ENCODE data around the gene DIRAS3.
A peak's percentile ranks its signal among the peaks of the same experiment; 100 is the strongest.
"Not testable (repeated sequence)": the region's sequence is repeated elsewhere in the genome, so short reads cannot be mapped to it uniquely, and the experiment has no call there.

DIRAS3 gene, protein sequence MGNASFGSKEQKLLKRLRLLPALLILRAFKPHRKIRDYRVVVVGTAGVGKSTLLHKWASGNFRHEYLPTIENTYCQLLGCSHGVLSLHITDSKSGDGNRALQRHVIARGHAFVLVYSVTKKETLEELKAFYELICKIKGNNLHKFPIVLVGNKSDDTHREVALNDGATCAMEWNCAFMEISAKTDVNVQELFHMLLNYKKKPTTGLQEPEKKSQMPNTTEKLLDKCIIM

DNA sequence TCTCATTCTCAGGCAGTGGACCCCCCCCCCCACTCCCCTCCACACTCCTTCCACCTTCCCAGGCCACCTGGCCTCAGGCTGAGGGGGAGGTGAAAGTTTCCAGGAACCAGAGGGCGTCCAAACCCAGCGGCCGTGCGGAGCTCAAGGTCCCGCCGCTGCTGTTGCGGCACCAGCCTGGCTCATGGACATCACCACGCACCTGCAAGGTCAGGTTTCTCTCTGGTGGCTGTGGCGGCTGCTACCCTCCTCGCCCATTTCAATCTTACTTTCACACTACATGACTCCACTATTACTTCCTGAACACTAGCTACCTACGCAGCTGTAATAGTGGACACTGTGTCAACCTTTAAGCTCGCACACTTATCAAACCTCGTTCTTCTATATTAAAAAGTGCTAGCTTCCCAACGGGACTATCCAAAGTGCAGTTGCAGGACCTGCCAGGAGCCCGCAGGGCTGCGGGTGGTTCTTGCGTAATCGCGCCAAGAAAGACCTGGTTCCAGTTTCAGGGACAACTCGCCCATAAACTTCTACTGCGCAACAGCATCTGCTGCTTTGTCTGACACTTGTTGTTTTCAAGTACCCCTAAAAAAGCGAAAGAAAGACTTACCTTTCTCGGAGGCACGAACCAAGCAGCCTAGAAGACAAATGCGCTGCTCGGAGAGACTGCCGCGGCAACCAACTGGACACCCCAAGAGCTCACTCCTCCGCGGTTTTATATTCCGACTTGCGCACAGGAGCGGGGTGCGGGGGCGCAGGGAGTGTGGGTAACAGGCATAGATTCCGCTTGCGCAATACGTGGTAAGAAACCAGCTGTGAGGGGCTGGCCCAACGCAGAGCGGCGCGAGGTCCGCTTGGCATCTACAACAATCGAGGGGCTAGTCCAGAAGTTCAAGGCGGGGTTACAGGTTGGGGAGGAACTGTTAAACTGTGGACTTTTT lies at the start of gene DIRAS3:
Gene DIRAS3, minus strand, starts transcription at position 687 of the 938 bp plus-strand sequence. CDS start 3,330 bp downstream, outside the sequence.
- no peak within 1 kb of the TSS for H3K9ac ChIP-seq (ENCODE audit: low read length)
- H3K27ac ChIP-seq (ENCODE audit: low read depth, low read length), result no peak within 1 kb of the TSS
- no peaks in the 10 kb centered on the region for H3K9me3 ChIP-seq (ENCODE audit: control insufficient read depth, insufficient read depth, low read depth, low read length)
- H3K27me3 ChIP-seq (ENCODE audit: control insufficient read depth, insufficient read depth, low read length), result peaks cover 38% of the 10 kb centered on the region
- H3K4me3 ChIP-seq (ENCODE audit: low read depth, low read length), result peak within 1 kb of the TSS; percentile 53
- H3K36me3 ChIP-seq (ENCODE audit: control insufficient read depth, insufficient read depth, low read length), result no peaks in the 10 kb centered on the region
- H3K4me1 ChIP-seq (ENCODE audit: control insufficient read depth, insufficient read depth, low read length), result peaks cover 5% of the 10 kb centered on the region; the same call in 1 of the 2 replicates

DNA sequence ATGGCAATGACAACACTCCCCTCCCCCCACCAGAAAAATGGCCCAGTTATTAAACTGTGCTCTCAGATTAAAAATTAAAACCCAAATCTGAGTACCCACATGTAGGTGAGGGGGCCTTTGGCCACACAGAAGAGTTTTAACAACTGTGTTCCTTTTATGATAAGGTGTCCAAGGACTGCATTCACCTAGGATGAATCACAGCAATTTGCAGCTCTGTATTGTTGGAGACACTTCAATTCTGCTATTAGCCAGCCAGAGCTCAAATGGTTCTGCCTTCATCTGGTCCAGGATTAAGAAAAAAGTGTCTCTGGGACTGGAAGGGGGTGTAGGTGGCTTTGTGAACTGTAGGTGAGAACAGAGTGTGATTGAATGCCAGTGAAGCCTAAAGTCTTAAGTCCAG lies 43.3 kb upstream of the DIRAS3 start:
- H3K27me3 ChIP-seq (ENCODE audit: control insufficient read depth, insufficient read depth, low read length), result no peaks in the 10 kb centered on the region
- 0 out of 2 replicates have a peak, but pooled peaks cover 4% of the 10 kb centered on the region for H3K9me3 ChIP-seq (ENCODE audit: control insufficient read depth, insufficient read depth, low read depth, low read length)
- H3K27ac ChIP-seq (ENCODE audit: low read depth, low read length), result no peak overlapping the region
- H3K36me3 ChIP-seq (ENCODE audit: control insufficient read depth, insufficient read depth, low read length), result no peaks in the 10 kb centered on the region
- H3K4me1 ChIP-seq (ENCODE audit: control insufficient read depth, insufficient read depth, low read length), result no peaks in the 10 kb centered on the region
- no peak overlapping the region for H3K4me3 ChIP-seq (ENCODE audit: low read depth, low read length)
- H3K9ac ChIP-seq (ENCODE audit: low read length), result no peak overlapping the region

DNA sequence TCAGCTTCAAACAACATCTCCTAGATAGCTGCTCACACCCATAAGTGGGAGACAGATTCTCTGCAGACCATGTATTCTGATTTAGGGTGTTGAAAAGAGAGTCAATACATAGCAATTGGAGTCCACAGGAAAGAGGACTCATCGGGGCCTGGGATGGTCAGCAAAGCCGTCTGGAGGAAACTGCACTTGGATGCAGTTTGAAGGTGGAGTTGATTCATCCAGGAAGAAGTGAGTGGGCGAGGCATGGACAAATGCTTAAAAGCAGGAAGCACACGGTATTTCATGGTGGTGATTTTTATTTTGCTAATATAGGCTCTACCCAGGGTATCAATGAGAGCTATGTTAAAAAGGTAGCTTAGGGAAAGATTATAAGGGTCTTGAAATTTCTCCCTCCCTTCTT lies 36.8 kb upstream of the DIRAS3 start:
- no peak overlapping the region for H3K27ac ChIP-seq (ENCODE audit: low read depth, low read length)
- no peaks in the 10 kb centered on the region for H3K4me1 ChIP-seq (ENCODE audit: control insufficient read depth, insufficient read depth, low read length)
- no peak overlapping the region for H3K9ac ChIP-seq (ENCODE audit: low read length)
- no peaks in the 10 kb centered on the region for H3K36me3 ChIP-seq (ENCODE audit: control insufficient read depth, insufficient read depth, low read length)
- no peaks in the 10 kb centered on the region for H3K9me3 ChIP-seq (ENCODE audit: control insufficient read depth, insufficient read depth, low read depth, low read length)
- H3K4me3 ChIP-seq (ENCODE audit: low read depth, low read length), result no peak overlapping the region
- no peaks in the 10 kb centered on the region for H3K27me3 ChIP-seq (ENCODE audit: control insufficient read depth, insufficient read depth, low read length)

GRCh38 chr1:68085752-68086151 lies 35.3 kb upstream of the DIRAS3 start:
- no peak overlapping the region for H3K27ac ChIP-seq (ENCODE audit: low read depth, low read length)
- no peak overlapping the region for H3K9ac ChIP-seq (ENCODE audit: low read length)
- H3K9me3 ChIP-seq (ENCODE audit: control insufficient read depth, insufficient read depth, low read depth, low read length), result no peaks in the 10 kb centered on the region
- H3K4me3 ChIP-seq (ENCODE audit: low read depth, low read length), result no peak overlapping the region
- H3K36me3 ChIP-seq (ENCODE audit: control insufficient read depth, insufficient read depth, low read length), result no peaks in the 10 kb centered on the region
- no peaks in the 10 kb centered on the region for H3K27me3 ChIP-seq (ENCODE audit: control insufficient read depth, insufficient read depth, low read length)
- no peaks in the 10 kb centered on the region for H3K4me1 ChIP-seq (ENCODE audit: control insufficient read depth, insufficient read depth, low read length)

DNA sequence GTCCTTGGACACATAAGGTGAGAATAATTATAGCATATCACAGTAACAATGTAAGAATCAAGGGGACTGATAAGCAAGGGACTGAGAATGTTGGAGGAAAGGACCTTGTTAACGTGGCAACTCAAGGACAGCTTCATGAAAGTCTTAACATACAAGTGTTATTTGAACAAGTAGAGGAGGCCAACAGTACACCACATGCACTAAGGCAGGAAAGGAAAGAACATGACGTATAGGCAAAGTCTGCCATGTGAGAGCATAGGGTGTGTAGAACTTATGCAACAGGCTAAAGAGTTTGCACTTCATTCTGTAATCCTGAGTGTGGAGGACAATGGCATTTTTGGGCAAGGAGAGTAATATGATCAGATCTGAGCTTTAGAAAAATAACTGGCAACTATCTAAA lies 33.3 kb upstream of the DIRAS3 start:
- Histone ChIP-seq H3K27ac (ENCODE audit: low read depth, low read length) (no peak overlapping the region), H3K9ac (ENCODE audit: low read length) (no peak overlapping the region), H3K4me3 (ENCODE audit: low read depth, low read length) (no peak overlapping the region), H3K9me3 (ENCODE audit: control insufficient read depth, insufficient read depth, low read depth, low read length) (no peaks in the 10 kb centered on the region), H3K4me1 (ENCODE audit: control insufficient read depth, insufficient read depth, low read length) (peaks cover 3% of the 10 kb centered on the region), H3K27me3 (ENCODE audit: control insufficient read depth, insufficient read depth, low read length) (no peaks in the 10 kb centered on the region), H3K36me3 (ENCODE audit: control insufficient read depth, insufficient read depth, low read length) (no peaks in the 10 kb centered on the region)

GRCh38 chr1:68081775-68082283 lies 31.4 kb upstream of the DIRAS3 start:
- no peak overlapping the region for H3K9ac ChIP-seq (ENCODE audit: low read length)
- no peak overlapping the region for H3K27ac ChIP-seq (ENCODE audit: low read depth, low read length)
- no peak overlapping the region for H3K4me3 ChIP-seq (ENCODE audit: low read depth, low read length)
- no peaks in the 10 kb centered on the region for H3K27me3 ChIP-seq (ENCODE audit: control insufficient read depth, insufficient read depth, low read length)
- H3K36me3 ChIP-seq (ENCODE audit: control insufficient read depth, insufficient read depth, low read length), result no peaks in the 10 kb centered on the region
- H3K9me3 ChIP-seq (ENCODE audit: control insufficient read depth, insufficient read depth, low read depth, low read length), result no peaks in the 10 kb centered on the region
- peaks cover 6% of the 10 kb centered on the region for H3K4me1 ChIP-seq (ENCODE audit: control insufficient read depth, insufficient read depth, low read length)

DNA sequence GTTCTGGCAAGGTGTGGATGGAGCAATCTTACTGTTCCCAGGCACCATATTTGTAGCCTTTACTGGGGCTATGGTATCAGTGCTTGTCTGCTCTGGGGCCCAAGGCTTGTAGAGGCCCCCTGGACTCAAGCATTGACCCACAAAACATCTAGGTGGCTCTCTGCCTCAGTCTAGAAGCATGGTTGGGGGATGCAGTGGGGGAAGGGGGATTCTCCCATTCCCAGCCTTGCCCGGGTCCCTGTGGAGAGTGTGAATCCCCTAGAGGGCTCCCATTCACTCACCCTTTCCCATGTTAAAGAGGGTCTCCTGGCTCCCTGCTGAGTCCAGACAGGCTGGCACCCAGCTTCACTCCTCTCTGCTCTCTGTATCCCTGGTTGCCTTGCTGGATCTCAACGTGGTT lies 28.2 kb upstream of the DIRAS3 start:
- no peak overlapping the region for H3K9ac ChIP-seq (ENCODE audit: low read length)
- H3K27ac ChIP-seq (ENCODE audit: low read depth, low read length), result no peak overlapping the region
- H3K9me3 ChIP-seq (ENCODE audit: control insufficient read depth, insufficient read depth, low read depth, low read length), result no peaks in the 10 kb centered on the region; the same call in 1 of the 2 replicates
- no peaks in the 10 kb centered on the region for H3K27me3 ChIP-seq (ENCODE audit: control insufficient read depth, insufficient read depth, low read length)
- H3K36me3 ChIP-seq (ENCODE audit: control insufficient read depth, insufficient read depth, low read length), result no peaks in the 10 kb centered on the region
- H3K4me1 ChIP-seq (ENCODE audit: control insufficient read depth, insufficient read depth, low read length), result peaks cover 6% of the 10 kb centered on the region
- no peak overlapping the region for H3K4me3 ChIP-seq (ENCODE audit: low read depth, low read length)

DNA sequence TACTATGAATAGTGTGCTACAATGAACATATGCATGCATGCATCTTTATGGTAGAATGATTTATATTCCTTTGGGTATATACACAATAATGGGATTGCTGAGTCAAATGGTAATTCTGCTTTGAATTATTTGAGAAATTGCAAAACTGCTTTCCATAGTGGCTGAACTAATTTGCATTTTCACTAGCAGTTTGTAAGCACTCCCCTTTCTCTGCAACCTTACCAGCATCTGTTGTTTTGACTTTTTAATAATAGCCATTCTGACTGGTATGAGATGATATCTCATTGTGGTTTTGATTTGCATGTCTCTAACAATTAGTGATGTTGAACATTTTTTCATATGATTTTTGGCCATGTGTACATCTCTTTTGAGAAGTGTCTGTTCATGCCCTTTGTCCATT lies 24.0 kb upstream of the DIRAS3 start:
- peaks cover 6% of the 10 kb centered on the region for H3K4me1 ChIP-seq (ENCODE audit: control insufficient read depth, insufficient read depth, low read length)
- H3K9ac ChIP-seq (ENCODE audit: low read length), result no peak overlapping the region

DNA sequence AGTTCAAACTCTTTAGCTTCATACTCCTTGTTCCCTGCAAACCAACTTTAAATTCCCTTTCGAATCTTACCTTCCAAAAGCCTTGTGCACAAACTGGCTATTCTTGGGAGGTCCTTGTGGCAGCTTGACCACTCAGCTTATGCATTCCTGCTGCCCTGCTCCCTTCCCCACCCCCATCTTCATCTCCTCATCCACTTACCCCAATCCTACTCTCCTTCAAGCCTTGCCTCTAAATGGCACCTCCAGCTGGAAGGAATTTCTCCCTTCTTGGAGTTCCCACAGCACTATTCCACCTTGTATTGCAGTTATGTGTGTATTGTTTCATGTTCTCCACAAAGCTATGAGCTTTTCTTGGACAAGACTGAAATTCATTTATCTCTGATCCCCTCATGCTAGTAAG lies 15.3 kb upstream of the DIRAS3 start:
- Histone ChIP-seq H3K9me3 (ENCODE audit: control insufficient read depth, insufficient read depth, low read depth, low read length) (no peaks in the 10 kb centered on the region), H3K27ac (ENCODE audit: low read depth, low read length) (no peak overlapping the region), H3K9ac (ENCODE audit: low read length) (no peak overlapping the region), H3K27me3 (ENCODE audit: control insufficient read depth, insufficient read depth, low read length) (no peaks in the 10 kb centered on the region), H3K36me3 (ENCODE audit: control insufficient read depth, insufficient read depth, low read length) (no peaks in the 10 kb centered on the region), H3K4me3 (ENCODE audit: low read depth, low read length) (no peak overlapping the region), H3K4me1 (ENCODE audit: control insufficient read depth, insufficient read depth, low read length) (no peaks in the 10 kb centered on the region)

More for the DNA sequence above, 24.0 kb upstream of the DIRAS3 start:
- no peak overlapping the region for H3K4me3 ChIP-seq (ENCODE audit: low read depth, low read length)
- no peaks in the 10 kb centered on the region for H3K36me3 ChIP-seq (ENCODE audit: control insufficient read depth, insufficient read depth, low read length)
- no peaks in the 10 kb centered on the region; the same call in 1 of the 2 replicates for H3K9me3 ChIP-seq (ENCODE audit: control insufficient read depth, insufficient read depth, low read depth, low read length)
- H3K27me3 ChIP-seq (ENCODE audit: control insufficient read depth, insufficient read depth, low read length), result no peaks in the 10 kb centered on the region
- H3K27ac ChIP-seq (ENCODE audit: low read depth, low read length), result no peak overlapping the region

DNA sequence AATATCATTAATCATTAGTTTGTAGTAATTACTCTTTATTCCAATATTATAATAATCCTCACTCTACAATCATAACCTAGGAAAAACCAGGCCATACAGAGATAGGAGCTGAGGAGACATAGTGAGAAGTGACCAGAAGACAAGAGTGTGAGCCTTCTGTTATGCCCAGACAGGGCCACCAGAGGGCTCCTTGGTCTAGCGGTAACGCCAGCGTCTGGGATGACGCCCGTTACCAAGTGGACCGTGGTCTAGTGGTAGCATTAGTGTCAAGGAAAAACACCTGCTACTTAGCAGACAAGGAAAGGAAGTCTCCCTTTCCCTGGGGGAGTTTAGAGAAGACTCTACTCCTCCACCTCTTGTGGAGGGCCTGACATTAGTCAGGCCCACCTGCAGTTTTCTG lies 7.6 kb upstream of the DIRAS3 start:
- H3K9ac ChIP-seq (ENCODE audit: low read length); H3K27ac ChIP-seq (ENCODE audit: low read depth, low read length); H3K4me1 ChIP-seq (ENCODE audit: control insufficient read depth, insufficient read depth, low read length); H3K9me3 ChIP-seq (ENCODE audit: control insufficient read depth, insufficient read depth, low read depth, low read length); H3K36me3 ChIP-seq (ENCODE audit: control insufficient read depth, insufficient read depth, low read length); H3K4me3 ChIP-seq (ENCODE audit: low read depth, low read length); H3K27me3 ChIP-seq (ENCODE audit: control insufficient read depth, insufficient read depth, low read length): not testable (repeated sequence)

- Histone ChIP-seq H3K36me3 (ENCODE audit: control insufficient read depth, insufficient read depth, low read length) (no peaks in the 10 kb centered on the region), H3K4me3 (ENCODE audit: low read depth, low read length) (no peak overlapping the region), H3K4me1 (ENCODE audit: control insufficient read depth, insufficient read depth, low read length) (peaks cover 5% of the 10 kb centered on the region; the same call in 1 of the 2 replicates), H3K27ac (ENCODE audit: low read depth, low read length) (no peak overlapping the region), H3K27me3 (ENCODE audit: control insufficient read depth, insufficient read depth, low read length) (no peaks in the 10 kb centered on the region), H3K9me3 (ENCODE audit: control insufficient read depth, insufficient read depth, low read depth, low read length) (0 out of 2 replicates have a peak, but pooled peaks cover 5% of the 10 kb centered on the region), H3K9ac (ENCODE audit: low read length) (no peak overlapping the region)
Observed at GRCh38 chr1:68057564-68057963, 7.1 kb upstream of the DIRAS3 start.

Data from HUES6 (cell line).